CD14-positive monocyte (primary cell): ENCODE data around the gene GNPAT. TPM values are rescaled to one million over a fixed set of nuclear protein-coding genes. Genes with fewer than 3 reads are reported as not detected.

Experiments used
- DNase-seq, 3 donors: peaks; one replicate each; pipeline ENCODE4 v3.0.0-alpha.2; 2011 to 2022
- H2AFZ ChIP-seq: 2 replicates; pipeline ENCODE4 v1.6.0; 2012; ENCODE audit warnings: mild to moderate bottlenecking, low read depth, low read length, inconsistent platforms; ENCODE audit not compliant: insufficient read depth, poor library complexity, severe bottlenecking
- H3K27ac ChIP-seq, 2 donors: 1 replicate in 1 of 2; 2 replicates in 1 of 2; pipeline ENCODE4 v1.5.1; 2012 to 2013; ENCODE audit warnings: low read length in 2 of 2, control low read depth in 1 of 2, inconsistent platforms in 1 of 2, low read depth in 1 of 2, mild to moderate bottlenecking in 1 of 2
- H3K27me3 ChIP-seq, 2 donors: one replicate each; pipeline versions ENCODE4 v1.6.0 to v1.6.1; 2011 to 2013; ENCODE audit warnings: low read length in 2 of 2; ENCODE audit not compliant: control insufficient read depth in 2 of 2, insufficient read depth in 2 of 2
- H3K36me3 ChIP-seq, 2 donors: replicated peaks in 1 of 2; 1 replicate in 1 of 2; 2 replicates in 1 of 2; pipeline versions ENCODE4 v1.5.1 to v1.6.1; 2012 to 2013; ENCODE audit warnings: low read length in 2 of 2, control low read depth in 1 of 2, inconsistent platforms in 1 of 2, mild to moderate bottlenecking in 1 of 2; ENCODE audit not compliant: insufficient read depth in 2 of 2, control insufficient read depth in 1 of 2
- H3K4me1 ChIP-seq, 2 donors: 1 replicate in 1 of 2; 2 replicates in 1 of 2; pipeline versions ENCODE4 v1.5.1 to v1.6.1; 2012 to 2013; ENCODE audit warnings: low read length in 2 of 2, control low read depth in 1 of 2, inconsistent platforms in 1 of 2, mild to moderate bottlenecking in 1 of 2, moderate library complexity in 1 of 2; ENCODE audit not compliant: insufficient read depth in 2 of 2, control insufficient read depth in 1 of 2
- H3K4me2 ChIP-seq: replicated peaks from 2 replicates; pipeline ENCODE3; 2012; ENCODE audit warnings: low read length, moderate library complexity, mild to moderate bottlenecking; ENCODE audit not compliant: poor library complexity, severe bottlenecking; ENCODE audit errors: extremely low read depth
- H3K4me3 ChIP-seq, 3 experiments: fragments of 200-600 bp in 1 of 3; sonication (generic) in 1 of 3; replicated peaks in 1 of 3; 1 replicate in 2 of 3; 2 replicates in 1 of 3; pipeline ENCODE4 v1.5.1; 2011 to 2013; ENCODE audit warnings: low read length in 3 of 3, mild to moderate bottlenecking in 3 of 3, control low read depth in 2 of 3, low read depth in 2 of 3, inconsistent platforms in 1 of 3, moderate library complexity in 1 of 3
- H3K79me2 ChIP-seq: 2 replicates; pipeline ENCODE4 v1.6.0; 2012; ENCODE audit warnings: mild to moderate bottlenecking, control low read depth, inconsistent platforms, low read length, moderate library complexity; ENCODE audit not compliant: insufficient read depth
- H3K9ac ChIP-seq: 2 replicates; pipeline ENCODE4 v1.6.0; 2017; ENCODE audit warnings: low read length, mild to moderate bottlenecking; ENCODE audit not compliant: insufficient read depth, poor library complexity, severe bottlenecking
- H3K9me3 ChIP-seq, 2 donors: replicated peaks in 1 of 2; 1 replicate in 1 of 2; 2 replicates in 1 of 2; pipeline versions ENCODE4 v1.5.1 to v1.6.1; 2012 to 2013; ENCODE audit warnings: low read length in 2 of 2, control low read depth in 1 of 2; ENCODE audit not compliant: control insufficient read depth in 1 of 2, insufficient read depth in 1 of 2
- H4K20me1 ChIP-seq: 2 replicates; pipeline ENCODE4 v1.6.0; 2012; ENCODE audit warnings: mild to moderate bottlenecking, low read length, control low read depth, moderate library complexity; ENCODE audit not compliant: insufficient read depth
- H3K27ac Mint-ChIP-seq, 7 donors: one replicate each; pipeline ENCODE4 v1.8.0; 2020; ENCODE audit warnings: mild to moderate bottlenecking in 7 of 7, mixed read lengths in 7 of 7, moderate library complexity in 6 of 7, inconsistent platforms in 2 of 7
- H3K27me3 Mint-ChIP-seq, 3 donors: one replicate each; pipeline ENCODE4 v1.8.0; 2021 to 2022; ENCODE audit warnings: low read depth in 3 of 3, mild to moderate bottlenecking in 3 of 3, mixed read lengths in 3 of 3, moderate library complexity in 3 of 3, inconsistent platforms in 1 of 3
- H3K36me3 Mint-ChIP-seq, 2 donors: one replicate each; pipeline ENCODE4 v1.8.0; 2020; ENCODE audit warnings: mixed read lengths in 2 of 2, inconsistent platforms in 1 of 2, mild to moderate bottlenecking in 1 of 2
- H3K4me1 Mint-ChIP-seq: one replicate; pipeline ENCODE4 v1.8.0; 2020; ENCODE audit warnings: mild to moderate bottlenecking, mixed read lengths
- H3K4me3 Mint-ChIP-seq, 2 donors: one replicate each; pipeline ENCODE4 v1.8.0; 2020; ENCODE audit warnings: mild to moderate bottlenecking in 2 of 2, mixed read lengths in 2 of 2, moderate library complexity in 1 of 2
- H3K9me3 Mint-ChIP-seq, 7 donors: one replicate each; pipeline ENCODE4 v1.8.0; 2020 to 2022; ENCODE audit warnings: mixed read lengths in 7 of 7, mild to moderate bottlenecking in 6 of 7, moderate library complexity in 6 of 7, inconsistent platforms in 2 of 7
- WGBS: methylation state at CpG from one replicate; pipeline ENCODE4 v1.1.5; 2013; ENCODE audit warnings: missing lambda C conversion rate; ENCODE audit not compliant: insufficient coverage; 5-methylcytosine and 5-hydroxymethylcytosine counted together
- intact Hi-C, 2 donors: fragments of 100-400 bp; cut with micrococcal nuclease; formaldehyde crosslinking; loops; one replicate each; pipeline versions ENCODE4 v1.15.0 to v1.15.1; 2023
- polyA plus RNA-seq, 3 donors: library from polyadenylated mRNA; depleted of rRNA in 1 of 3; unstranded in 2 of 3; stranded (reverse) in 1 of 3; fragments of 300-500 nt in 2 of 3; fragments of >200 nt in 1 of 3; fragmentation: Illumina TruSeq in 2 of 3; gene quantifications; 1 replicate in 2 of 3; 2 replicates in 1 of 3; pipeline ENCODE4 v1.2.3, GENCODE V29; 2012 to 2021
- TF ChIP-seq, protein P1 (sequence below): fragments of 200-600 bp; IDR thresholded peaks from one replicate; pipeline ENCODE4 v1.8.0; 2022; ENCODE audit warnings: antibody characterized with exemption, mild to moderate bottlenecking

GNPAT gene
- polyA plus RNA-seq, 3 donors = 20.8 to 40.3 (median 34.8) TPM

DNA sequence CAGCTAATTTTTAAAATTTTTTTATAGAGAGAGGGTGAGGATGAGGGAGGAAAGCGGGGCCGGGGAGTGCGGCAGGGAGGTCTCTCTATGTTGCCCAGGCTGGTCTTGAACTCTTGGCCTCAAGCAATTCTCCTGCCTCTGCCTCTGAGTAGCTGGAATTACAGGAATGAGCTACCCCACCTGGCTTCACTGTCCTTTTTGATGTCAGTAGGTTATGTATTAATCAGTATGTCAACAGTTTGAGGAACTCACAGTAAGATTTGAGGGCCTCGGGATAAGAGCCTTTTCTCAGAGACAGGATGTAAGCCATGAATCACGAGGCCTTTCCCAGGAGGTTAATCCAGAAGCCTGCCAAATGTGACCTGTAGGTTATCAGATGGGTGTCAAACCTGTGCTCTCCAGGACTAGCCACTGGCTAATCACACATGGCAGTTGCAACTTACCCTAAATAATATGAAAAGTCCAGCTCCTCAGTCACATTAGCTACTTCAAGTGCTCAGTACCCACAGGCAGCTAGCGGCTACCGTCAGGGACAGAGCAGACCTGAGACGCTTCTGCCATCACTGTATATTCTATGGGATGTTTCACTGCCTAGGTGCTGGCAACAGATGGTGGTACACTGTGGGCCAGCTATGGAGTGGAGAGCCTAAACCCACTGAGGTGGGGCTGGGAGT lies 46.0 kb upstream of the GNPAT start:
- Histone ChIP-seq H3K79me2 (no peaks in the 10 kb centered on the region), H3K36me3 (no peaks in the 10 kb centered on the region), H3K9me3 (peaks cover 0 to 3% of the 10 kb centered on the region in 2 donors), H3K27me3 (no peaks in the 10 kb centered on the region), H3K9ac (no peak overlapping the region), H3K27ac (no peak overlapping the region), H3K4me3 (no peak overlapping the region), H3K4me2 (no peak overlapping the region), H4K20me1 (no peaks in the 10 kb centered on the region), H3K4me1 (no peaks in the 10 kb centered on the region), H2AFZ (no peak overlapping the region)
- peaks cover 9 to 24% (median 9%) of the 10 kb centered on the region in 3 donors for H3K27me3 Mint-ChIP-seq
- no peaks in the 10 kb centered on the region for H3K36me3 Mint-ChIP-seq
- H3K9me3 Mint-ChIP-seq = peaks cover 0 to 5% (median 0%) of the 10 kb centered on the region in 7 donors
- DNase-seq = no peak
- intact Hi-C loops = no loop called here
- H3K27ac Mint-ChIP-seq = no peak overlapping the region
- TF ChIP-seq, protein P1, sequence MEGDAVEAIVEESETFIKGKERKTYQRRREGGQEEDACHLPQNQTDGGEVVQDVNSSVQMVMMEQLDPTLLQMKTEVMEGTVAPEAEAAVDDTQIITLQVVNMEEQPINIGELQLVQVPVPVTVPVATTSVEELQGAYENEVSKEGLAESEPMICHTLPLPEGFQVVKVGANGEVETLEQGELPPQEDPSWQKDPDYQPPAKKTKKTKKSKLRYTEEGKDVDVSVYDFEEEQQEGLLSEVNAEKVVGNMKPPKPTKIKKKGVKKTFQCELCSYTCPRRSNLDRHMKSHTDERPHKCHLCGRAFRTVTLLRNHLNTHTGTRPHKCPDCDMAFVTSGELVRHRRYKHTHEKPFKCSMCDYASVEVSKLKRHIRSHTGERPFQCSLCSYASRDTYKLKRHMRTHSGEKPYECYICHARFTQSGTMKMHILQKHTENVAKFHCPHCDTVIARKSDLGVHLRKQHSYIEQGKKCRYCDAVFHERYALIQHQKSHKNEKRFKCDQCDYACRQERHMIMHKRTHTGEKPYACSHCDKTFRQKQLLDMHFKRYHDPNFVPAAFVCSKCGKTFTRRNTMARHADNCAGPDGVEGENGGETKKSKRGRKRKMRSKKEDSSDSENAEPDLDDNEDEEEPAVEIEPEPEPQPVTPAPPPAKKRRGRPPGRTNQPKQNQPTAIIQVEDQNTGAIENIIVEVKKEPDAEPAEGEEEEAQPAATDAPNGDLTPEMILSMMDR = no peak
- H3K4me3 Mint-ChIP-seq = no peak overlapping the region
- H3K4me1 Mint-ChIP-seq = no peaks in the 10 kb centered on the region
- 51% methylated on average over 2 of the region's 8 CpGs for WGBS

DNA sequence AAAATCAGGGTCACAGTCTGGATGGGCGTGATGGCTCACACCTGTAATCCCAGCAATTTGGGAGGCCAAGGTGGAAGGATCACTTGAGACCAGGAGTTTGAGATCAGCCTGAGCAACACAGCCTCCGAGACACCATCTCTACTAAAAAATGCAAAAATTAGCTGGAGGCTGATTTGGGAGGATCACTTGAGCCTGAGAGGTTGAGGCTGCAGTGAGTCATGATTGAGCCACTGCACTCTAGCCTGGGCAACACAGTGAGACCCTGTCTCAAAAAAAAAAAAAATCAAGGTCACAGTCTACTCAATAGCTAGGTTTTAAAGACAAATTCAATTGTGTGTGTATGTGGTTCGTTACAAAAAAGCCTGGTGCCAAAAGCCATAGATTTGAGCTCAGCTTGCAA lies 44.7 kb upstream of the GNPAT start:
- Mint-ChIP-seq H3K36me3 (no peaks in the 10 kb centered on the region), H3K9me3 (peaks cover 0 to 2% (median 0%) of the 10 kb centered on the region in 7 donors), H3K4me1 (no peaks in the 10 kb centered on the region), H3K27me3 (peaks cover 5 to 25% (median 8%) of the 10 kb centered on the region in 3 donors), H3K4me3 (no peak overlapping the region), H3K27ac (peak overlapping the region in 1 of 7 donors; percentile 18)
- DNase-seq = no peak
- Histone ChIP-seq H3K79me2 (no peaks in the 10 kb centered on the region), H2AFZ (no peak overlapping the region), H4K20me1 (no peaks in the 10 kb centered on the region), H3K27ac (no peak overlapping the region), H3K4me2 (no peak overlapping the region), H3K9me3 (no peaks in the 10 kb centered on the region), H3K9ac (no peak overlapping the region), H3K36me3 (no peaks in the 10 kb centered on the region), H3K4me3 (no peak overlapping the region), H3K4me1 (no peaks in the 10 kb centered on the region), H3K27me3 (no peaks in the 10 kb centered on the region)
- TF ChIP-seq, protein P1 = no peak
- WGBS = no CpG with 5 or more reads among the region's 3 CpGs
- intact Hi-C loops = no loop called here
